Liver (tissue), 3 donors: ENCODE measurements around the gene PCNX3.
"Not testable (repeated sequence)": the region's sequence is repeated elsewhere in the genome, so short reads cannot be mapped to it uniquely, and the experiment has no call there.

Experiments used
- CTCF ChIP-seq: fragments of 150-350 bp; IDR thresholded peaks from 2 replicates; pipeline ENCODE4 v1.5.1; 2017; ENCODE audit warnings: improper control_type of control experiment, low read depth, low read length; ENCODE audit not compliant: missing input control
- GABPA ChIP-seq, 2 donors: IDR thresholded peaks in 1 of 2; conservative IDR thresholded peaks in 1 of 2; 2 replicates each; pipeline ENCODE4 v1.6.1; 2016; ENCODE audit warnings: antibody characterized with exemption in 2 of 2, mild to moderate bottlenecking in 1 of 2, moderate library complexity in 1 of 2
- HNF4G ChIP-seq: IDR thresholded peaks from 2 replicates; pipeline ENCODE4 v1.6.1; 2016; ENCODE audit warnings: antibody characterized with exemption
- JUND ChIP-seq, 2 donors: IDR thresholded peaks; 2 replicates each; pipeline ENCODE4 v1.6.1; 2016; ENCODE audit warnings: antibody characterized with exemption in 2 of 2
- MAX ChIP-seq: IDR thresholded peaks from 2 replicates; pipeline ENCODE4 v1.6.1; 2016; ENCODE audit warnings: antibody characterized with exemption
- NR2F2 ChIP-seq: IDR thresholded peaks from 2 replicates; pipeline ENCODE4 v1.6.1; 2016; ENCODE audit warnings: antibody characterized with exemption
- RAD21 ChIP-seq, 2 donors: IDR thresholded peaks; 2 replicates each; pipeline ENCODE4 v1.6.1; 2016; ENCODE audit warnings: antibody characterized with exemption in 2 of 2, mild to moderate bottlenecking in 2 of 2
- REST ChIP-seq: IDR thresholded peaks from 2 replicates; pipeline ENCODE4 v1.6.1; 2016; ENCODE audit warnings: antibody characterized with exemption, mild to moderate bottlenecking
- RXRA ChIP-seq, 2 donors: IDR thresholded peaks; 2 replicates each; pipeline ENCODE4 v1.6.1; 2017 to 2018; ENCODE audit warnings: antibody characterized with exemption in 2 of 2, mild to moderate bottlenecking in 1 of 2
- SP1 ChIP-seq: IDR thresholded peaks from 2 replicates; pipeline ENCODE4 v1.6.1; 2018; ENCODE audit warnings: antibody characterized with exemption, mild to moderate bottlenecking
- TAF1 ChIP-seq: conservative IDR thresholded peaks from 2 replicates; pipeline ENCODE4 v1.6.1; 2016; ENCODE audit warnings: antibody characterized with exemption, mild to moderate bottlenecking
- YY1 ChIP-seq: IDR thresholded peaks from 2 replicates; pipeline ENCODE4 v1.6.1; 2016; ENCODE audit warnings: antibody characterized with exemption, mild to moderate bottlenecking
- ZBTB33 ChIP-seq: IDR thresholded peaks from 2 replicates; pipeline ENCODE4 v1.6.1; 2016; ENCODE audit warnings: antibody characterized with exemption
- donor health status: healthy.
- donor health status: healthy.

GRCh38 chr11:65639228-65639597 lies 23.6 kb downstream of the PCNX3 start:
- not testable (repeated sequence) for TF ChIP-seq CTCF; MAX; RXRA (IDR thresholded peaks at IDR 0.05); REST; HNF4G; NR2F2; RAD21 (IDR thresholded peaks at IDR 0.05); SP1; YY1; GABPA (IDR thresholded peaks at IDR 0.05 in 1 of 2, conservative IDR thresholded peaks at IDR 0.05 in 1 of 2); ZBTB33; TAF1; JUND (IDR thresholded peaks at IDR 0.05)
